Measurements from ENCODE around the gene SH2D7.

The SH2D7 gene

DNA sequence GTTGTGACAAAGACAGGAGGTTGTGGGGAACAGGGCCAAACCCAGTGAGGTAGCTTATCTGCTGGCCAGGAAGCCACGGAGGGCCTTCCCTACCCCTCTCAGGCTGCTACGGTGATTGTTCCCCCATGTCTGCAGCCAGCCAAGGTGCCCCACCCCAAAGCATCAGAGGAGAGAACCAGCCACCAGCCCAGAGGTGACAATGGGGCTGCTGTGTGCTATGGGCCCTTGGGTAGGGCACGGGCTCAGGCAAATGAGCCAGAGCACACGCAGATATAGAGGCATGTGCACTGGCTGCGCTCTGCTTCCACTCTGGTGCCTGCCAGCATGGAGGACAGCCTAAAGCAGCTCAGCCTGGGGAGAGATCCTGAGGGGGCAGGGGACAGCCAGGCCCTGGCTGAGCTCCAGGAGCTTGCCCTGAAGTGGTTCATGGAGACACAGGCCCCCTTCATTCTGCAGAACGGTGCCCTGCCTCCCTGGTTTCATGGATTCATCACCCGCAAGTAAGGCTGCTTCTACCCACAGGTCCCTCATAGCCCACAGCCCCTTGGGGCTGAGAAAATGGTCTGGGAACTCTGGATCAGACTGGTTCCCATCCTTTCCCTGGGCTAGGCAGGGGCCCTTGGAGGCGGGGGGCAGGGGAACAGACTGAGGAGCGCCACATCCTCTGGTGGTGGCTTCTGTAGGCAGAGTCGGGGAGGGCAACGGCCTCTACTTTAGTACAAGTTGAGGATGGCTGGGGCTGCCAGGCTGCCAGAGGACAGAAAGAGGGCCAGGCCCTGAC is at the start of gene SH2D7:
Gene SH2D7, plus strand, starts transcription at position 301 of the 781 bp plus-strand sequence. Its CDS starts 24 bp downstream, at position 325.
- no peak for DNase-seq

DNA sequence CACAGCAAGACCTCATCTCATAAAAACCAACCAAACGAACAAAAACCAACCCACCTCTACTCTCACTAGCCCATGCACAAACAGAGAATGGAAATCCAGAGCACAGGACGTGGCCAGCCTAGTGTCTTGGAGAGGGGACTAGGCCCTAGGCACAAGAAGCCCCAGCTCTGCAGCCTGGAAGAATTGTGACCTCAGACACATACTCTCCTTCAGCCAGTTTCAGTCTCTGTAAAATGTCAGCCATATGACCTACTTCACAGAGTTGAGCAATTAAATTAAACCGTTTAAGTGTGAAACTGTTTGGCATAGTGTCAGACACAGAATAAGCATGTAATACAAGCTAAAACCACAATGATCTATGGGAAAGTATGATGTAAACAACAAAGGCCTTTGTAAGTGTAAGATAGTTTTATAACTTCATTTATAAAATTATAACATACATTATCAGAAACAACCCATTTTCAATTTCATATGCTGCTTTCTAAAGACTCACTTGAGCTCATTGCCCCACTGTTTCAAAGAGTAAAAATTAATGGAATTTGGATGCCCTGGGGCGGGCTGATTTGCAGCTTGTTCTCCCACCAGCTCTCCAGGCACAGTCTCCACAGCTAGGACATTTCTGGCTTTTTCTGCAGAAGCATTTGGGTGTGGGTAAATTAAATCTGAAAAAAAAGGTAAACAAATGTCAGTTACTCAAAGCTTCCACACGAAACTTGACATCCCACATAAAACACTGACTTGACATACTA is 47.8 kb upstream of the SH2D7 start:
- no peak for DNase-seq

DNA sequence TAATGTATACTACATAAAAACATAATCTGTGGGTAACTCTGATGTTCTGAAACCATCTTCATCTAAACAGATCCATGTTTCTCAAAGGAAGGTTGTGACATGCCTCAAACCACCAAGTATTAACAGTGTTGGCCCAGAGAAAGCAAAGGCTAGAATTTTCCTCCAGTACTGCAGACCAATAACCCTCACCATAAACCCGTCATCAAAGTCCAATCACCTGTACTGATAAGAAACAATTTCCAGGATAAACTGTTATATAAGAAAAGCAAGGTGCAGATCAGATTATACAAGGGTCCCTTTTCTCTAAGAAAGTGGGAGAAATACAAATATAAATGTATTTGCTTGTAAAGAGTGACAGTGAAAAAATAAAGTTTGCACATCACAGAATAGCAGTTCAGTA is 47.2 kb upstream of the SH2D7 start:
- no peak for DNase-seq

DNA sequence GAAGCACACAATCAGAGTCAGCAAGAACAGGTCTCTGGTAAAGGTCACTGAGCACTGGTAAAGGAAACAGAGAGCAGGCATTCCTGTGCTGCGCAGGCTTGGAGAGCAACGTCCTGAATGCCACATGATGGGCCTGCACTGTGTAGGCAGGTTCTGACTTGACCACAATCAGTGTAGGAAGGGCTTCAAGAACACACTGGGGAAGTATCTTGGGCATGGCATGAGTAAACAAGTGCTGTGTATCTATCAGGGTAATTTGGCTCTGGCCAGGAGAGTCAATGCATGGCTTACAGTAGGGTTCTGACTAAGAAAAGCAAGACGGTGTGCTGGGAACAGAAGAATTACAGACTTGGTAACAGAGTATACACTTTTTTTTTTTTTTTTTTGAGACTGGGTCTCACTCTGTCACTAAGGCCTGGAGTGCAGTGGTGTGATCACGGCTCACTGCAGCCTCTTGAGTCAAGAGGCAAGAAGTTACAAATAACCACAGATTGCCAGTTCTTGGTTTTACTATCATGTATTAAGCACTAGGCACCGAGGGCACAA is 45.5 kb upstream of the SH2D7 start:
- DNase-seq = peak; percentile 38 to 40

DNA sequence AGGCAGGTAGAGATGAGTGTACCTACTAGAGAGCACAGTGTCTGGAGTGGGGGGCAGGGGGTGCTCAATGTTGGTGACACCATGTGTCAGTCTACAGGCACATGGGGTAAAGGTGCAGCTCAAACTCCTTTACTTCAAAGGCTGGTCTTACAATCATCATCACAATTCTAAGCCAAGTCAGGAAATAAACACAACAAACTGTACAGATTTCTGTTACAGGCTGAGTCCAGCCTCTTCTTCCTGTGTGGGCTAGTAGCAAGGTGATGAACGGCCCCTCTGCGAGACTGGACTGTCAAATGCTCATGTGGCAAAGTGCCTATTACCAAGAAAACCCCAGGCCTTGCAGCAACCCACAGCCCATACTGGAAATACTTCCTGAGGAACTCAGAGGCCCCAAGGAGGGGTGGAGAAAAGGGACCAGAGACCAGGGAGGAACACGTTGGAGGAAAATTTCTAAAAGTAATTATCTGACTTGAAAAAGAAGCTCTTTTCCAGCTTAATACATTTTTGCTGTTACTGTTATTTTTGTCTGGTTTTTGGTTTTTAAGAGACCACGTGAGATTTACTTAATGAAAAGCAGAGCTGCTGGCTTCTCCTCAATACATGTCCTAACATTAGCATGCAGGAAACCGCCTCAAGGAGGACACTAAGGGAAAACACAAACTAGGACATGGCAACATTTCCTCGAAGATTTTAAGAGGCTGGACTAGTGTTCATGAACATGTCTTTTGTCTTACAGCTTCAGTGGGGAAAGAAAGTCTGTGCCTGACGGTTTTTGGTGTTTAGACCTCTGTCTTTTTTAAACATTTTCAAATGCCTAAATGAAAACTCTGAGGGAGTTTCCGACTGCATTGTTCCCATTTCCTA is 44.4 kb upstream of the SH2D7 start:
- DNase-seq = peak; percentile 94

DNA sequence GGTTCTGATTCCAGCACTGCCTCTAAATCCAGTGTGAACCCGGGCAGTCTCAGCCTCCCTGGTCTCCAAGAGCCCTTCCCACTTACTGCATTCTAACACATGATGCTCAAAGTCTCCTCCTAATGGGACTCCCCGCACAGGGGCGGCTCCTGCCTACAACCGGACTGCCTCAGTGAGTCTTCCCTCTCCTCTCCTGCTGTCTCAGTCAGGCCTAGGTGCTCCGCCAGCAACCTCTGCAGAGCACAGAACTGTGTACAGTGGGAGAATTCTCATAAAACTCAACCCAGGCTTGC is 43.8 kb upstream of the SH2D7 start:
- no peak for DNase-seq

DNA sequence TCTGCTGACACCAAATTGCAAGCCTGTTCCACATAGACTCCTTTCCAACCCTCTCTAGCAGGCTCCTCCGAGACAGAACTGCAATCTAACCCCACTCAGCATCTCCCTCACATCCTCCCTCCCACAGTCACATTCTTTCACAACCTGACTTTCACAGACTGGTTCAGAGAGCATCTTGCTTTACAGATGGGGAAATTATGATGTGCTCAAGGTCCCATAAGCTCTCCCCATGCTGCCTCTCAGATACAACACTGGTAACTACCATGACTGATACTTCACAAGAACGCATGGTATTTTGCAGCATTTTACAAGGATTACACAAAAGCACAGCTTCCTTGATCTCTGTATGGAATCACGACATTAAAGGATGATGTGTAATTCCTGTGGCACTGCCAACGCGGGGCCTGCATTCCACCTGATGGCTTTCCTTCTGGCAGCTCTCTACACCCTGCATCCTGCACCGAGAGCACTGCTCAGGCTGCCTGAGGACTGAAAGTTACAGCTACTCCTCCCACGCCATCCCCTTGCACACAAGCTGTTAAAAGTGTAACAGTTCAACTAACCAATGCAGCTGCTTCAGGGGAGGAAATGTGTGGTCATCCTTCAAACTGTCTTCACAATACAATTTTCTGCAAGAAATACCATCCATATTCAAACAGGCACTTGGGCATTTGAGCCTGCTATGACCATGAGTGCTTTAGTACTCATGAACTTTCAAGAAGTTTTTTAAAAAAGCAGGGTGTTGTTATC is 42.5 kb upstream of the SH2D7 start:
- peak; percentile 95 to 97 for DNase-seq

DNA sequence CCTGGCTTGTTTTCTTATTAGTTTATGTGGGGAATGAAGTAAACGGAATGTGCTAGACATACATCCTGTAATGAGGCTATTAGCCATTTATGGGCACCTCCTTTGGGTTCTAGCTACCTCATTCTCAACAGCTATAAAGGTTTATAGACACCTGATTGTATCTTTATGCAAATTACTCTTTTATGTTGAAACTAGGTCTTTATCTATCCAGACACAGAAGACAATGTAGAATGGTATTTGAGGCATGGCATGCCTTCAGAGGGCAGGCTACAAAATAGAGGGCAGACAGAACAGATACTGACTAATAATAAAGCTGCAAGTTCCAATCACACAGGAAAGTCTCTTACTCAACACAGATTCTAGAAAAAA is 41.9 kb upstream of the SH2D7 start:
- peak in 1 of 2 experiments; percentile 59 for DNase-seq

DNA sequence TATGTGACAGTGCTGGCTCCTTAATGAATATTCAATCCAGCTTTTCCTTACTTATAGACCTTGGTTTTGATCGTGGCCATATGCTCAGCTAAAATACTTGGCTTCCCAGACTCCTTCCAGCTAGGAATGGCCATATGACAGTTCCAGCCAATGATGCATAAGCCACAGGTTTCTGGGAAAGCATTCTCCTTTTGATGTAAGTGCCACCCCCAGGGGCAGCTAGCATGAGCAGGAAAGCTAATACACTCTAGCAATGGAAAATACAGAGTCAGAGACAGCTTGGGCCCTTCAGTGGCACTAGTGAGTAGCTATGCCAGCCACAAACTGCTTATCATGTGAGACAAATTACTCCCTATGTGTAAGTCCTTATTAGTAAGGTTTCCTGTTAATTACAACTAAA is 41.5 kb upstream of the SH2D7 start:
- DNase-seq = no peak

DNA sequence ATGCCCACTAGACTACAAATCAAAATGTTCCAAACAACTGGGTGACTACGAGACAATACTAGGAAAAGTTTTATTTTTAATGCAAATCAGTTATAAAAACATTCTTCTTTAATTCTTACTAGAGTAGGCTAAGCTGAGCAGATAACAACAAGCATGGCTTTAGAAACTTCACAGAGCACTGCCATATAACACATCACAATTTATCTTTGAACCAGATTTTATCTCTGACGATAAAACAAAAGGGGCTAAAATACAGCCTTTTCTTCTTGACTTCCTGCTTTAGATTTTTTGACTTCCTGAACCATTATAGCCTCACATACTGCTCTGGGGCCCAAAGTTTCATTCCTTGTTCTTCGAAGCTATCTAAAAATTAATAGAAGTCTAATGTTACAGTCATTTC is 40.8 kb upstream of the SH2D7 start:
- no peak for DNase-seq

DNA sequence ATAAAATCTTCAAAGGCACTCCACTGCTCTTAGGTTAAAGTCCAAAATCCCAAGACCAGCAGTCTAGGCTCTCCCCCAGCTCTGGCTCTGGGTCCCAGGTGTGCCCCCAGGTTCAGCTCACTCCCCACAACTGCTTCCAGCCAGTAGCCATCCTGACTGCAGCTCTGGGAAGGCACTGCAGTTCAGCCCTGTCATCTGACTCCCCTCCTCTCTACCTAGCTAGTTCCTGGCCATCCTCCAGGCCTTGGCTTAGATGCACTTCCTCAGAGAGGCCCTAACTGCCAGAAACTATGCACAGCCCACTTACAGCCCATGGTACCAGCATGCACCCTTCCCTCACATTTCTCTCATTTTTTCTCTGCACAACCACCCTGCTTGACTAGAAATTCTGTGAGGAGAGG is 40.4 kb upstream of the SH2D7 start:
- DNase-seq = peak; percentile 62 to 77

DNA sequence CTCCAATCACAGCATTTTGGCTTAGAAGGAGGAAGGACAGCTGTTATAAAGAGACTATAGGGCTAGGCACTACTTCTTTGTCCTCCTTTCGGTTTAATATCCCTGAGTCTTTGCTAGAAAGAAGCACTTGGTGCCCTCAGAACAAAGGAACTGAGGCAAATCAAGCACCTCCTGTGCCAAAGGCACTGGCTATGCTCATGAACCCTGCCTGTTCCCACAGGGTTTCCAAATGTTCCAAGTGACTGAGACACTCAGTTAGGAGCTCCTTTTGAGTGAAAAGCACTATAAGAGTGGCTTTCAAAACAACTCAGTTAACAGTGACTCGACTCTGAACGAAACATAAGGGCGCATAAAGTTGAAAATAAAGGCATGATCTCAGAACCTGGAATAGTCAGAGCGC is 39.8 kb upstream of the SH2D7 start:
- DNase-seq = no peak

DNA sequence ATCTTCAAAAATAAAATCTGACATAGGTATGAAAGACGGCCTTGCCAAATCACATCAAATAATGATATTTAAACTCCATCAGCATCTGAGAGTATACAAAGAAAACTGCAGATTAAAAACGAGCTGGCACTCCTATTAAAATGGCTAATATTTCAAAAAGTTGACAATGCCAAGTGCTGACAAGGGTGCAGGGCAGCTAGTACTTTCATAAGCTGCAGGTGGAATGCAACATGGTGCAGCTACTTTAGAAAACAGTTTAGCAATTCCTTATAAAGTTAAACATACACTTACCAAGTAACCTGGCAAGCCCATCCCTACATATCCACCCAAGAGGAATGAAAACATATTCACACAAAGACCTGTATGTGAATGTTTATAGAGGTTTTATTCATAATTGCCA is 37.8 kb upstream of the SH2D7 start:
- DNase-seq = no peak

DNA sequence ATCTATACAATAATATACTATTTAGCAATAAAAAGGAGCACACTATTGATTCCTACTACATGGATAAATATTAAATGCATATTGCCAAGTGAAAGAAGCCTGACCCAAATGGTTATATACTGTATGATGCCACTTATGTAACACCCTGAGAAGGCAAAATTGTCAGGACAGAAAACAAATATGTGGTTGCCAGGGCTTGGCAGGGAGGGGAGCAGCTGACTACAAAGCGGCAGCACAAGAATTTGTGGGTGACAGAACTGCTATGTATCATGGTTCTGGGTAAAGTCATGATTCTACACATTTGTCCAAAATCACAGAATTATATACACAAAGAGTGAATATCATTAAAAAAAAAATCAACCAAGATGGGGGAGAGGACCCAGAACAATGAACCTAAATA is 37.4 kb upstream of the SH2D7 start:
- DNase-seq = no peak

DNA sequence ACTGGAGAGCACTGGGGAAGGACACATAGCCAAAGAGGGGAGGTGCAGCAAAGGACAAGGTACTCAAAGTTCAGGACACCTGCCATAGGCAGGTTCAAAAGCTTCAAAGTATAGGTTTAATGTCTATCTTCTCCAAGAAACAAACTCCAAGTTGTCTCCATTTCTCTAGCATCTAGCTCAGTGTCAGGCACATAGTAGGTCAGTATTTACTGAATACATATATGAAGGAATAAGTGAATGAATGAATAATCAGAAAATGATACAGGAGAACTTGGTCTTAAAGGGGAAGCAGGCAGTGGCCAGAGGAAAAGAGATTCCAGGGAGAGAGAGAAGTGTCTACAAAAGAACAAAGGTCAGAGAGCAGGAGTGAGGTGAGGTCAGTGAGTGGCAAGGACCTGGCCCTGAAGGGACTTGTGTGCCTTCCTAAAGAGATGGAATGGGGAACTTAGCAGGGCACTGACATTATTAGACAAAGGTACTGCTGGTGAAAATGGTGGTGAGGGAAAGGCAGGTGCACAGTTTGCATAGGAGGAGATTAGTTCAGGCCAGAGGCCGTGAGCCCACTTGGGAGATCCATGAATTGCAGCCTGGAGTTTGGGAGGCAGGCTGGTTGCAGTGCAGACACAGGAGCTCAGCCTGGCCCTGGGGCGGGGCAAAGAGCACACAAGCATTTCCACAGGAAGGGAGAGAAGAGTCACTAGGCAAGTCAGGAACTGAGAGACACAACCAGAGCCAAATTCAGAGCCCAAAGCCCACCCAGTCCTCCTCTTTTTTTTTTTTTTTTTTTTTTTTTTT is 36.2 kb upstream of the SH2D7 start:
- DNase-seq = peak; percentile 84 to 86

DNA sequence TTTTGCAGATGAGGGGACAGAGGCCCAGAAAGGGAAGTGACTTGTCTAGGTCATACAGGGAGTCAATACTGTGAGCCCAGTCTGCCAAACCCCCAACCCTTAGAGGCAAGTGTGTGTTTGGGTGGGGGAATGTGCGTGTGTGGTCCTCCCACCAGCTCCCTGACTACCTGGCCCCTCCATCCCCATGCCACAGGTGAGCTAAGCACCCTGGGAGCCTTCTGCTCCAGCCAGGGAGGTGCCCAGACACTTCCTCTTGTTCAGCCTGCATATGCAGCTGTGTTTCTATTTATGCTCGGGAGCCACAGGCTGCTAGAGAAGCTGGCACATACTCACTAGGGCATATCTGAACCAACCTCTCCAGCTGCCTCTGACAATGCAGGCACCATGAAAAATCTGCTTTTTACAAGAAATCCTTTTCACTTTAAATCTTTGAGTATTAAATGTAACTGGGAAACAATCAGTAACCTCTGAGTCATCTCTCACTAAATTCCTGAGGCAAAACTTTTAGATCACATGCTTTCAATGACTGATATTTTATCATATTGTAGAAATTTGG is 35.6 kb upstream of the SH2D7 start:
- peak; percentile 75 to 84 for DNase-seq

DNA sequence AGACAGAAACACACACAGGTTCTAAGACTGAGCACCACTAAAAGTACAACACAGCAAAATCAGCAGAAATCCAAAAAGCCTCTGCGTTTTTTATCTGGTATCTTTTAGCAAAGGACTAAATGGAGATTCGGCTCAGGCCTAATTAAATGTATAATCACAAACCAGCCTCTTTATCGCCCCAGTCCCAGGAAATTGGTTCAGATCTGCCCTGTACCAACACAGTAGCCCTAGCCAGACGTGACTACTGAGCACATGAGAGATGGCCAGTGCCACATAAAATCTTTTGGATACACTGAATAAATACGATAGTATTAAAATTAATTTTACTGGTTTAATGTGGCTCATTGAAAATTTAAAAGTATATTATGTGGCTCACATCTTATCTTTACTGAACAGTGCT is 34.6 kb upstream of the SH2D7 start:
- DNase-seq = no peak

DNA sequence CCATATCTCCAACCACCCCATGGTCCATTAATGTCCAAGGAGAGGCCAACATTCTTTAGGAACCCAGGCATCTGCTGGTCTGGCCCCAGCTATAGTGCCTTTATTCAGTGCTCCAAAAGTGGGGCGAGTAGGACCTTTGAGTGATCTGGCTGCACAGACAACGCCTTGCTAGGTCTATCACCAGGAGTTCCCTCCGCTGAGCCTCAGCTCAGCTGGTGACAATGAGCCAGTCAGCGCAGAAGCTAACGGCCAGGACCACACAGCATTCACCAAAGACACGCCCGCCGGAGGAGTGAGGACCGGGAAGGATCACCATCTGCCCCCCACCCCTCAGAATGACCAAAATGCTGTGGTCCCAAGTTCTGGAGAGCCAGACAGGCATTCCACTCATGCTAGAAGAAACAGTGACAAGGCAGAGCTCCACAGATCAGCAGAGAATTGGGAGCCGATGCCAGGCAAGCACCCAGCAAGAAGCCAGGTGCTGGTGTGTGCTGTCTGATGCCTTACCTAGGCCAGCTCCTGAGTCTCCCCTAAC is 33.9 kb upstream of the SH2D7 start:
- DNase-seq = no peak

DNA sequence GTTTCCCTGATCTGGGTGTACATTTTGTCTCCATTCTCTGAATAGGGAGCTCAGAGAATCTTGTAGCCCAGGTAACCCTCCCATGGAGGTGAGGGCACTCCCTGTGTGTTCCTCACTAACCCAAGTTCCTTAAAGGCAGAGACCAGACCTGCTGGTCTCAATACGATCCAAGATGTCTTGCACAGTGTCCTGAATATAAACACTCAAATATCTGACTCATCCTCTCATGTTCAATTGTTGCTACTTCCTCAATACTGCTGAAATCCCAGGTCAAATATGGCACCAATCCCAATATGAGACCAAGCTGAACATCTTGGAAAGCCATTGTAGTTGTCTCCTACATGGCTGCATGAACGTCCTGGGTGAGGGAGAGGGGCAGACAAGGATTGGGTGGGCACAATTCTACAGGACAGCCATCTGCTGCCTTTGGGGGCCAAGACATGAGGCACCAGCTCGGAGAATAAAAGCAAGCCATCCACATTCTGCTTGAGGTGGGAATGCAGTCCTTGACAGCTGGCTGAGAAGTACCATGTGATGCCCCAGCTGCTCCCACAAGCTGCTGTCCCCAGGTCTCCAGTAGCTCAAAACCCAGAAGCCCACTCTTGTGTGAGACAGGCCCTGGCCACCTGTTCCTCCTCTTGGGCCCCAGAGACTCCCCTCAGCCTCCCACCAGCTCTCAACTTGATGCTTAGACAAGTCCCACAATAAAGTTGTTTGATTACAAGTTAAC is 33.1 kb upstream of the SH2D7 start:
- peak; percentile 40 to 43 for DNase-seq

DNA sequence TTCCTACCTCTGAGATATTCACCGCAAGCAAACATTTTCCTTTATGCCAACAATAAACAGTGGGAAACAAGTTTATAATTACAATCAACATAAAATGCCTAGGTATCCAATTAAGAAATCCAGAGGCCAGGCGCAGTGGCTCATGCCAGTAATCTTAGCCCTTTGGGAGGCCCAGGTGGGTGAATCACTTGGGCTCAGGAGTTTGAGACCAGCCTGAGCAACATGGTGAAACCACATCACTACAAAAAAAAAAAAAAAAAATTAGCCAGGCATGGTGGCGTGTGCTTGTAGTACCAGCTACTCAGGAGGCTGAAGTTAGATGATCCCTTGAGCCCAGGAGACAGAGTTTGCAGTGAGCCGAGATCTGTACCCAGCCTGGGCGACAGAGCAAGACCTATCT is 32.1 kb upstream of the SH2D7 start:
- no peak for DNase-seq

All from Kasumi-1 (cell line).